Measurements from ENCODE around the gene LY86. TPM values are rescaled to one million over a fixed set of nuclear protein-coding genes. Genes with fewer than 3 reads are reported as not detected.

LY86 gene
- polyA plus RNA-seq, 1 donor from 2014 or later, result not detected

DNA sequence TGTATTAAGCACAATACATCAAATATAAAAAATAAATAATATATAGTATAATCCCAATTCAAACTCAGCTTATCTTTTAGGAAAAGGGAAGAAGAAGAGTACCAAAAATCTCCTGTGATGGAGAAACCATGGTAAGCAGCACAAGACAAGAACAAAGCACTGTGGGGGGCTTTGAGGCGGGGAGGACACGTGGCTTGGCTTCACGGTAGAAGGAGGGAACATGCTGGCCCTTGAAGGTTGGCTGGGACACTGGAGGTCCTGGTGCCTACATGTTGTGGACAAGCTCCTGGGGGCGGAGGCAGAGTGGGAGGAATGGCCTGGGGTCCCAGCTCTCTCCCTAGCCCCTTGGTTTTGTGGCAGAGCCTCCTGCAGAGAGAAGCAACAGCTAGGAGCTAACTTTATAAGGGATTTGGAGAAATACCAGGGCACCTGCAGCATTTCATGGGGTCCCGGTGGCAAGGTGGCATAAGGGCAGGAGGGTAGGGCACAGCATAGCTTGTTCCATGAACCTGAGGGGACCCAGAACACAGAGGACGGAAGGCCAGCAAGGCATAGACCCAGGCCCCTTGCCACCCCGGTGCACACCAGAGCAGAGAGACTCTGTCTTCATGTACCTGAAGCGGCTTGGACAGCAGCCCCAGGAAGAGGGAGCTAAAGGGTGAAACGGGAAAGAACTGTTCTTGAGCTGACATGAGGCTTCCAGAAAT, 72.0 kb downstream of the LY86 start:
- no peaks in the 10 kb centered on the region for H3K9me2 ChIP-seq (ENCODE audit: insufficient read depth, low read length)
- no peak overlapping the region for H3K9ac ChIP-seq (ENCODE audit: low read length)
- H3K9me3 ChIP-seq (ENCODE audit: low read length), result no peaks in the 10 kb centered on the region
- H3K4me2 ChIP-seq (ENCODE audit: low read length), result no peak overlapping the region
- H3K4me3 ChIP-seq (ENCODE audit: low read length), result no peak overlapping the region
- H3F3A ChIP-seq (ENCODE audit: insufficient read depth, low read length, poor library complexity, severe bottlenecking), result no peaks in the 10 kb centered on the region
- no peak overlapping the region for H2AFZ ChIP-seq (ENCODE audit: low read depth, low read length)
- H4K20me1 ChIP-seq (ENCODE audit: insufficient read depth), result no peaks in the 10 kb centered on the region
- no peak overlapping the region for H3K27ac ChIP-seq (ENCODE audit: low read length)
- no peaks in the 10 kb centered on the region for H3K79me2 ChIP-seq (replicated peaks; ENCODE audit: insufficient read depth, low read length)
- no peaks in the 10 kb centered on the region for H3K27me3 ChIP-seq (ENCODE audit: insufficient read depth, low read depth, low read length)
- TF ChIP-seq POLR2AphosphoS5 (IDR thresholded peaks at IDR 0.05) (no peak), EP300 (conservative IDR thresholded peaks at IDR 0.05; ENCODE audit: poor library complexity, severe bottlenecking) (no peak), MXI1 (conservative IDR thresholded peaks at IDR 0.05; ENCODE audit: poor library complexity, severe bottlenecking) (no peak), EZH2 (IDR thresholded peaks at IDR 0.05; ENCODE audit: borderline replicate concordance, insufficient read depth, low read length, poor library complexity, severe bottlenecking) (no peak), RAD21 (conservative IDR thresholded peaks at IDR 0.05) (no peak), TAF1 (IDR thresholded peaks at IDR 0.05; ENCODE audit: low read depth) (no peak), SMC3 (conservative IDR thresholded peaks at IDR 0.05; ENCODE audit: poor library complexity) (no peak)
- TF ChIP-seq, protein P1, sequence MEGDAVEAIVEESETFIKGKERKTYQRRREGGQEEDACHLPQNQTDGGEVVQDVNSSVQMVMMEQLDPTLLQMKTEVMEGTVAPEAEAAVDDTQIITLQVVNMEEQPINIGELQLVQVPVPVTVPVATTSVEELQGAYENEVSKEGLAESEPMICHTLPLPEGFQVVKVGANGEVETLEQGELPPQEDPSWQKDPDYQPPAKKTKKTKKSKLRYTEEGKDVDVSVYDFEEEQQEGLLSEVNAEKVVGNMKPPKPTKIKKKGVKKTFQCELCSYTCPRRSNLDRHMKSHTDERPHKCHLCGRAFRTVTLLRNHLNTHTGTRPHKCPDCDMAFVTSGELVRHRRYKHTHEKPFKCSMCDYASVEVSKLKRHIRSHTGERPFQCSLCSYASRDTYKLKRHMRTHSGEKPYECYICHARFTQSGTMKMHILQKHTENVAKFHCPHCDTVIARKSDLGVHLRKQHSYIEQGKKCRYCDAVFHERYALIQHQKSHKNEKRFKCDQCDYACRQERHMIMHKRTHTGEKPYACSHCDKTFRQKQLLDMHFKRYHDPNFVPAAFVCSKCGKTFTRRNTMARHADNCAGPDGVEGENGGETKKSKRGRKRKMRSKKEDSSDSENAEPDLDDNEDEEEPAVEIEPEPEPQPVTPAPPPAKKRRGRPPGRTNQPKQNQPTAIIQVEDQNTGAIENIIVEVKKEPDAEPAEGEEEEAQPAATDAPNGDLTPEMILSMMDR (IDR thresholded peaks at IDR 0.05; ENCODE audit: poor library complexity, severe bottlenecking), result no peak
- TF ChIP-seq, protein P2, sequence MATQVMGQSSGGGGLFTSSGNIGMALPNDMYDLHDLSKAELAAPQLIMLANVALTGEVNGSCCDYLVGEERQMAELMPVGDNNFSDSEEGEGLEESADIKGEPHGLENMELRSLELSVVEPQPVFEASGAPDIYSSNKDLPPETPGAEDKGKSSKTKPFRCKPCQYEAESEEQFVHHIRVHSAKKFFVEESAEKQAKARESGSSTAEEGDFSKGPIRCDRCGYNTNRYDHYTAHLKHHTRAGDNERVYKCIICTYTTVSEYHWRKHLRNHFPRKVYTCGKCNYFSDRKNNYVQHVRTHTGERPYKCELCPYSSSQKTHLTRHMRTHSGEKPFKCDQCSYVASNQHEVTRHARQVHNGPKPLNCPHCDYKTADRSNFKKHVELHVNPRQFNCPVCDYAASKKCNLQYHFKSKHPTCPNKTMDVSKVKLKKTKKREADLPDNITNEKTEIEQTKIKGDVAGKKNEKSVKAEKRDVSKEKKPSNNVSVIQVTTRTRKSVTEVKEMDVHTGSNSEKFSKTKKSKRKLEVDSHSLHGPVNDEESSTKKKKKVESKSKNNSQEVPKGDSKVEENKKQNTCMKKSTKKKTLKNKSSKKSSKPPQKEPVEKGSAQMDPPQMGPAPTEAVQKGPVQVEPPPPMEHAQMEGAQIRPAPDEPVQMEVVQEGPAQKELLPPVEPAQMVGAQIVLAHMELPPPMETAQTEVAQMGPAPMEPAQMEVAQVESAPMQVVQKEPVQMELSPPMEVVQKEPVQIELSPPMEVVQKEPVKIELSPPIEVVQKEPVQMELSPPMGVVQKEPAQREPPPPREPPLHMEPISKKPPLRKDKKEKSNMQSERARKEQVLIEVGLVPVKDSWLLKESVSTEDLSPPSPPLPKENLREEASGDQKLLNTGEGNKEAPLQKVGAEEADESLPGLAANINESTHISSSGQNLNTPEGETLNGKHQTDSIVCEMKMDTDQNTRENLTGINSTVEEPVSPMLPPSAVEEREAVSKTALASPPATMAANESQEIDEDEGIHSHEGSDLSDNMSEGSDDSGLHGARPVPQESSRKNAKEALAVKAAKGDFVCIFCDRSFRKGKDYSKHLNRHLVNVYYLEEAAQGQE (IDR thresholded peaks at IDR 0.05; ENCODE audit: borderline replicate concordance), result no peak
- no peaks in the 10 kb centered on the region for H3K36me3 ChIP-seq (ENCODE audit: insufficient read depth, low read length)

DNA sequence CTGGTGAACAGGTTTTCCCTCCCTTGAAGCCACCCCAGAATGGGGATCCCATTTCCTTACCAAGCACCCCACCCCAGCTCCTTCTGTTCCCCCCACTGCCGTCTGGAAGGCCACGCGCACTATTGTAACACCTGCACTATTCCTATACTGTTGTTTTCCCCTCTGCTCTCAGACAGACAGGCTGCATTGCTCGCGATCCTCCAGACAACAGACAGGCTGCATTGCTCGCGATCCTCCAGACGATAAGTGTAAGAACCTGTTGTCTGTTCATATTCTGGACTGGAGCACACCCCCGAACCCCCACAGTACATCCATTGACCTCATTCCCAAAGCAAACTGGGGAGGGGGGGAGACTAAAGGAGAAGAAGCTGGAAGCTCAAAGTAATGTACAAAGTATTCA, 72.7 kb downstream of the LY86 start:
- Histone ChIP-seq H3K9me2 (ENCODE audit: insufficient read depth, low read length) (no peaks in the 10 kb centered on the region), H3K27me3 (ENCODE audit: insufficient read depth, low read depth, low read length) (no peaks in the 10 kb centered on the region), H3F3A (ENCODE audit: insufficient read depth, low read length, poor library complexity, severe bottlenecking) (no peaks in the 10 kb centered on the region), H4K20me1 (ENCODE audit: insufficient read depth) (no peaks in the 10 kb centered on the region), H3K27ac (ENCODE audit: low read length) (no peak overlapping the region), H3K9ac (ENCODE audit: low read length) (no peak overlapping the region), H3K4me3 (ENCODE audit: low read length) (no peak overlapping the region), H3K79me2 (replicated peaks; ENCODE audit: insufficient read depth, low read length) (no peaks in the 10 kb centered on the region), H3K4me2 (ENCODE audit: low read length) (no peak overlapping the region), H3K36me3 (ENCODE audit: insufficient read depth, low read length) (no peaks in the 10 kb centered on the region), H2AFZ (ENCODE audit: low read depth, low read length) (no peak overlapping the region), H3K9me3 (ENCODE audit: low read length) (no peaks in the 10 kb centered on the region)
- TF ChIP-seq, protein P2 (IDR thresholded peaks at IDR 0.05; ENCODE audit: borderline replicate concordance), result no peak
- TF ChIP-seq MXI1 (conservative IDR thresholded peaks at IDR 0.05; ENCODE audit: poor library complexity, severe bottlenecking), result no peak
- no peak for TF ChIP-seq TAF1 (IDR thresholded peaks at IDR 0.05; ENCODE audit: low read depth)
- TF ChIP-seq EZH2 (IDR thresholded peaks at IDR 0.05; ENCODE audit: borderline replicate concordance, insufficient read depth, low read length, poor library complexity, severe bottlenecking), result no peak
- no peak for TF ChIP-seq POLR2AphosphoS5 (IDR thresholded peaks at IDR 0.05)
- TF ChIP-seq SMC3 (conservative IDR thresholded peaks at IDR 0.05; ENCODE audit: poor library complexity), result no peak
- no peak for TF ChIP-seq EP300 (conservative IDR thresholded peaks at IDR 0.05; ENCODE audit: poor library complexity, severe bottlenecking)
- TF ChIP-seq, protein P1 (IDR thresholded peaks at IDR 0.05; ENCODE audit: poor library complexity, severe bottlenecking), result no peak

Measured in neural cell (in vitro differentiated cells).